Measurements from ENCODE around the gene RNF13.
"Not testable (repeated sequence)": the region's sequence is repeated elsewhere in the genome, so short reads cannot be mapped to it uniquely, and the experiment has no call there.

RNF13 gene

GRCh38 chr3:149965278-149965677 lies 152.3 kb downstream of the RNF13 start:
- in situ Hi-C loops (cut with MboI; ENCODE audit: low sequenced_read_pairs), result loop anchor here (25.0 kb wide), 1 partner anchor 247 kb away; no protein-coding TSS in a partner anchor
- no peak overlapping the region for H3K4me3 ChIP-seq
- H3K4me1 ChIP-seq, result peaks cover 25% of the 10 kb centered on the region
- H3K27me3 ChIP-seq (ENCODE audit: low read depth), result no peaks in the 10 kb centered on the region
- H3K36me3 ChIP-seq (replicated peaks), result peaks cover 43% of the 10 kb centered on the region
- H3K9me3 ChIP-seq, result no peaks in the 10 kb centered on the region
- DNase-seq (ENCODE audit: low spot score in 2 of 2), result no peak

GRCh38 chr3:149967086-149967685 lies 154.2 kb downstream of the RNF13 start:
- Histone ChIP-seq H3K36me3 (replicated peaks) (peaks cover 35% of the 10 kb centered on the region), H3K4me1 (peaks cover 25% of the 10 kb centered on the region), H3K9me3 (no peaks in the 10 kb centered on the region), H3K27me3 (ENCODE audit: low read depth) (no peaks in the 10 kb centered on the region), H3K4me3 (no peak overlapping the region)
- in situ Hi-C loops (cut with MboI; ENCODE audit: low sequenced_read_pairs), result loop anchor here (25.0 kb wide), 1 partner anchor 245 kb away; no protein-coding TSS in a partner anchor
- peak in 1 of 2 experiments; percentile 74 for DNase-seq (ENCODE audit: low spot score in 2 of 2)

- Histone ChIP-seq H3K9me3 (no peaks in the 10 kb centered on the region), H3K27me3 (ENCODE audit: low read depth) (no peaks in the 10 kb centered on the region), H3K4me1 (peaks cover 25% of the 10 kb centered on the region), H3K4me3 (peak overlapping the region; percentile 64), H3K36me3 (replicated peaks) (peaks cover 35% of the 10 kb centered on the region)
- in situ Hi-C loops (cut with MboI; ENCODE audit: low sequenced_read_pairs), result loop anchor here (25.0 kb wide), 1 partner anchor 244 kb away; no protein-coding TSS in a partner anchor
- DNase-seq (ENCODE audit: low spot score in 2 of 2), result peak in 1 of 2 experiments; percentile 39
Measured at GRCh38 chr3:149968216-149968615, 155.2 kb downstream of the RNF13 start.

GRCh38 chr3:149969110-149969939 lies 156.3 kb downstream of the RNF13 start:
- peak; percentile 84 to 89 for DNase-seq (ENCODE audit: low spot score in 2 of 2)
- H3K4me1 ChIP-seq, result peaks cover 25% of the 10 kb centered on the region
- in situ Hi-C loops (cut with MboI; ENCODE audit: low sequenced_read_pairs), result loop anchor here (25.0 kb wide), 1 partner anchor 243 kb away; no protein-coding TSS in a partner anchor
- H3K27me3 ChIP-seq (ENCODE audit: low read depth), result no peaks in the 10 kb centered on the region
- peak overlapping the region; percentile 64 for H3K4me3 ChIP-seq
- H3K36me3 ChIP-seq (replicated peaks), result peaks cover 28% of the 10 kb centered on the region
- no peaks in the 10 kb centered on the region for H3K9me3 ChIP-seq

- in situ Hi-C loops (cut with MboI; ENCODE audit: low sequenced_read_pairs), result loop anchor here (25.0 kb wide), 1 partner anchor 242 kb away; no protein-coding TSS in a partner anchor
- no peaks in the 10 kb centered on the region for H3K27me3 ChIP-seq (ENCODE audit: low read depth)
- peaks cover 20% of the 10 kb centered on the region for H3K36me3 ChIP-seq (replicated peaks)
- peak overlapping the region; percentile 64 for H3K4me3 ChIP-seq
- peaks cover 17% of the 10 kb centered on the region for H3K4me1 ChIP-seq
- peak; percentile 73 to 87 for DNase-seq (ENCODE audit: low spot score in 2 of 2)
- no peaks in the 10 kb centered on the region for H3K9me3 ChIP-seq
Measured at GRCh38 chr3:149969940-149970715, 157.1 kb downstream of the RNF13 start.

- DNase-seq (ENCODE audit: low spot score in 2 of 2), result peak; percentile 54 to 88
- Histone ChIP-seq H3K4me3 (peak within 1 kb of the TSS; percentile 64), H3K9me3 (no peaks in the 10 kb centered on the region), H3K36me3 (replicated peaks) (peaks cover 16% of the 10 kb centered on the region), H3K4me1 (peaks cover 13% of the 10 kb centered on the region), H3K27me3 (ENCODE audit: low read depth) (no peaks in the 10 kb centered on the region)
- in situ Hi-C loops (cut with MboI; ENCODE audit: low sequenced_read_pairs), result loop anchor here (25.0 kb wide), 1 partner anchor 241 kb away; no protein-coding TSS in a partner anchor
Measured at GRCh38 chr3:149970716-149971402, 157.8 kb downstream of the RNF13 start, which contains the start of gene PFN2. Gene PFN2 (minus strand): TSS chr3:149970895. CDS start chr3:149970856, 39 bp downstream.

- in situ Hi-C loops (cut with MboI; ENCODE audit: low sequenced_read_pairs), result loop anchor here (25.0 kb wide), 1 partner anchor 241 kb away; no protein-coding TSS in a partner anchor
- peak; percentile 57 to 77 for DNase-seq (ENCODE audit: low spot score in 2 of 2)
Measured at GRCh38 chr3:149971403-149972075, 158.5 kb downstream of the RNF13 start.

GRCh38 chr3:149975919-149976318 lies 162.9 kb downstream of the RNF13 start:
- in situ Hi-C loops (cut with MboI; ENCODE audit: low sequenced_read_pairs), result no loop called here
- H3K36me3 ChIP-seq (replicated peaks), result no peaks in the 10 kb centered on the region
- no peak for DNase-seq (ENCODE audit: low spot score in 2 of 2)
- H3K4me1 ChIP-seq, result no peaks in the 10 kb centered on the region; the same call in 1 of the 2 replicates
- H3K27me3 ChIP-seq (ENCODE audit: low read depth), result no peaks in the 10 kb centered on the region
- no peak overlapping the region for H3K4me3 ChIP-seq
- H3K9me3 ChIP-seq, result no peaks in the 10 kb centered on the region

More at GRCh38 chr3:149971403-149972075, 158.5 kb downstream of the RNF13 start:
- H3K4me3 ChIP-seq, result peak overlapping the region; percentile 64
- no peaks in the 10 kb centered on the region for H3K27me3 ChIP-seq (ENCODE audit: low read depth)
- peaks cover 9% of the 10 kb centered on the region for H3K36me3 ChIP-seq (replicated peaks)
- no peaks in the 10 kb centered on the region for H3K9me3 ChIP-seq
- peaks cover 6% of the 10 kb centered on the region for H3K4me1 ChIP-seq

- Histone ChIP-seq H3K9me3 (no peaks in the 10 kb centered on the region), H3K27me3 (ENCODE audit: low read depth) (no peaks in the 10 kb centered on the region), H3K36me3 (replicated peaks) (no peaks in the 10 kb centered on the region), H3K4me1 (no peaks in the 10 kb centered on the region; the same call in 1 of the 2 replicates), H3K4me3 (no peak overlapping the region)
- no peak for DNase-seq (ENCODE audit: low spot score in 2 of 2)
- in situ Hi-C loops (cut with MboI; ENCODE audit: low sequenced_read_pairs), result no loop called here
Measured at GRCh38 chr3:149977386-149977785, 164.4 kb downstream of the RNF13 start.

GRCh38 chr3:149981979-149982378 lies 169.0 kb downstream of the RNF13 start:
- H3K4me1 ChIP-seq; in situ Hi-C loops (cut with MboI; ENCODE audit: low sequenced_read_pairs); H3K9me3 ChIP-seq; H3K27me3 ChIP-seq (ENCODE audit: low read depth); DNase-seq (ENCODE audit: low spot score in 2 of 2); H3K4me3 ChIP-seq; H3K36me3 ChIP-seq (replicated peaks): not testable (repeated sequence)

- DNase-seq (ENCODE audit: low spot score in 2 of 2); H3K4me1 ChIP-seq; H3K27me3 ChIP-seq (ENCODE audit: low read depth); H3K36me3 ChIP-seq (replicated peaks); in situ Hi-C loops (cut with MboI; ENCODE audit: low sequenced_read_pairs); H3K4me3 ChIP-seq; H3K9me3 ChIP-seq: not testable (repeated sequence)
Measured at GRCh38 chr3:149983053-149983452, 170.0 kb downstream of the RNF13 start.

- H3K4me3 ChIP-seq, result no peak overlapping the region
- in situ Hi-C loops (cut with MboI; ENCODE audit: low sequenced_read_pairs), result no loop called here
- no peak for DNase-seq (ENCODE audit: low spot score in 2 of 2)
- H3K36me3 ChIP-seq (replicated peaks), result no peaks in the 10 kb centered on the region; the same call in 1 of the 2 replicates
- no peaks in the 10 kb centered on the region for H3K9me3 ChIP-seq
- H3K4me1 ChIP-seq, result no peaks in the 10 kb centered on the region; the same call in 1 of the 2 replicates
- H3K27me3 ChIP-seq (ENCODE audit: low read depth), result no peaks in the 10 kb centered on the region
Measured at GRCh38 chr3:149983628-149984027, 170.6 kb downstream of the RNF13 start.
